ENCODE data around the gene SCARF2.
"Not testable (repeated sequence)": the region's sequence is repeated elsewhere in the genome, so short reads cannot be mapped to it uniquely, and the experiment has no call there.

Gene SCARF2

DNA sequence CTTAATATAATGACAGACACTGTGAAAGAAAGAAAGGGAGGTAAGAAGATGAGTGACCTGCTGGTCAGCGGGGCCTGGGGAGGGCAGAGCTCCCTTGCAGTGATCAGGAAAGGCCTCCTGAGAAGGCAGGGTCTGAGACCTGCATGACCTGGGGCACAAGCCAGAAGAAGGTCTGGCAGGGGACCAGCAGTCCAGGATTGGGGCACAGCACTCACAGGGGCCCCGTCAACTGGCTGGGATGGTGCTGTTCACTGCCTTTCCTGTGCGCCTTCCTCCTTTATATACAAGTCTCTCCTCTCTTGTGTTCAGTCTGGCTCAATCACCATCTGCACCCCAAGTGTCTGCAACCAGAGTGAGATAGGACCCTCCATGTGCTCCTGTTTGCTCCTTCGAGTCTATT is 22.2 kb upstream of the SCARF2 start:
- DNase-seq (ENCODE audit: low spot score): no peak

DNA sequence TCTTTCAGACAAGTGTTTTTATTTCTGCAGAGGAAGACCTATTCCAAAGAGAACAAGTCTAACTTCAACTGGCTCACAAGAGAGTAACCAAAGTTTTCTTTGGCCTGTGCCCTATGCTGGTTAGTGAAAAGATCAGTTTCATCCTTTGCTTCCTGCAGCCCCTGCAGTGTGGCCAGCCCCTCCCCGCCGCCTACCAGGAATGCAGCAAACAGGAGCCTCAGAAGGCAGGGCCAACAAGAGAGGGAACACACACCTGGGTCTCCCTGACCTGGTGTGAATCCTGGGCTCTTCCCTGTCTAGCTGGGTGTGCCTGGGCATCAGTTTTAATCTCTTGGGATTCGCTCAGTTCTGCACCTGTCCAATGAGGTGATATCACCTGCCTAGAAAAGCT is 21.5 kb upstream of the SCARF2 start:
- no peak for DNase-seq (ENCODE audit: low spot score)

DNA sequence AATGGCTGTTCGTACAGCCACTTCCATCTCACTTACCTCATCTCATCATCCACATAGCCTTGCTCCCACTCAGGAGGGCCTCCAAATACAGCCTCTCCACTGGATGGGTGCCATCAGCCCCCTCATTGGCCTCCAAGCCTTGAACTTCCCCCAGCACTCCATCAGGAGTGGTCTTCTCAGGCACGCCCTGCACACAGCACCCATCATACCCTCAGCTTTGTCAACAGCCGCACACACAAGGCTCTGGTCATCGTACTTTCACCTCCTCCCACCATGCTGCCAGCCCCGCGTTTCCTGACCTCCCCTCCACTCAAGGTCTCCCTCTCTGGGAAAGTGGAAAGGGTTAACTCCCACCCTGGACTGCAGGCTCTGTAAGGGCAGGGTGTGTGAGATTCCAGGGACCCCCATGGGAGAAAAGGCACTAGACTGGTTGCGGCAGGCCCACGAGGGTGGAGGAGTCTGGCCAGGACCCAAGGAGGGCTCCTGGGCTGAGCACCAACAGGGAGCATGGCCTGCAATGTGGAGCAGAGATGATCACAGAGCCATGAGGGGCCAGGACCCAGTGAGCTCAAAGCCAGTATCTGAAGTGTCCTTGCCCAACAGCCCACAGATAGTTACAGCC is 21.0 kb upstream of the SCARF2 start:
- no peak for DNase-seq (ENCODE audit: low spot score)

- no peak for DNase-seq (ENCODE audit: low spot score)
Measured at GRCh38 chr22:20457506-20458240, 20.0 kb upstream of the SCARF2 start.

DNA sequence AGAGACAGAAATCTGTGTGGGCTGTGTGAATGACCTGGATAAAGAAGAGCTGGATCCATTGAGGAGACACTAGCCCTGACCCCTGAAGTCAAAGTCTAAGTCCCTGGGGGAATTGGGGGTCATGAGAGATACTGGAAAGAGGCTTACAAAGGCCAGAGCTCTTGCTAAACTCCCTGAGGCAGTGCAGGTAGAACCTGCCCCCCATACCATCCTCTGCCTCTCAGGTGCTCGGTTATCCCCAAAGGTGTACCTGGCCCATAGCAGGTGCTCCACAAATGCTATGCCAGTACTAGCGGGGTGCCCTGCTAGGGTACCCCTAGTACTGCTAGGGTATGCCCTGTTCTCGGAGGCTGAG is 19.1 kb upstream of the SCARF2 start:
- DNase-seq (ENCODE audit: low spot score): no peak

GRCh38 chr22:20456064-20456721 is 18.6 kb upstream of the SCARF2 start:
- DNase-seq (ENCODE audit: low spot score): peak; percentile 76

GRCh38 chr22:20455709-20456063 is 18.1 kb upstream of the SCARF2 start:
- no peak for DNase-seq (ENCODE audit: low spot score)

GRCh38 chr22:20453222-20453621 is 15.6 kb upstream of the SCARF2 start:
- no peak for DNase-seq (ENCODE audit: low spot score)

- DNase-seq (ENCODE audit: low spot score): no peak
Measured at GRCh38 chr22:20451920-20452319, 14.3 kb upstream of the SCARF2 start.

DNA sequence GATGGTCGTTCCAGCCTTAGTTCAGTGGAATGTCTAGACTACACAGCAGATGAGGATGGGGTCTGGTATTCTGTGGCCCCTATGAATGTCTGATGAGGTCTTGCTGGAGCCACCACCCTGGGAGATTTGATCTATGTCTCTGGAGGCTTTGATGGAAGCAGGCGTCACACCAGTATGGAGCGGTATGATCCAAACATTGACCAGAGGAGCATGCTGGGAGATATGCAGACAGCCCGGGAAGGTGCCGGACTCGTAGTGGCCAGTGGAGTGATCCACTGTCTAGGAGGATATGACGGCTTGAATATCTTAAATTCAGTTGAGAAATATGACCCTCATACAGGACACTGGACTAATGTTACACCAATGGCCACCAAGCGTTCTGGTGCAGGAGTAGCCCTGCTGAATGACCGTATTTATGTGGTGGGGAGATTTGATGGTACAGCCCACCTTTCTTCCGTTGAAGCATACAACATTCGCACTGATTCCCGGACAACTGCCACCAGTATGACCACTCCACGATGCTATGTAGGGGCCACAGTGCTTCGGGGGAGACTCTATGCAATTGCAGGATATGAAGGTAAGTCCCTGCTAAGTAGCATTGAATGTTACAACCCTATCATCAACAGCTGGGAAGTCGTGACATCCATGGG is 13.6 kb upstream of the SCARF2 start:
- not testable (repeated sequence) for DNase-seq (ENCODE audit: low spot score)

DNA sequence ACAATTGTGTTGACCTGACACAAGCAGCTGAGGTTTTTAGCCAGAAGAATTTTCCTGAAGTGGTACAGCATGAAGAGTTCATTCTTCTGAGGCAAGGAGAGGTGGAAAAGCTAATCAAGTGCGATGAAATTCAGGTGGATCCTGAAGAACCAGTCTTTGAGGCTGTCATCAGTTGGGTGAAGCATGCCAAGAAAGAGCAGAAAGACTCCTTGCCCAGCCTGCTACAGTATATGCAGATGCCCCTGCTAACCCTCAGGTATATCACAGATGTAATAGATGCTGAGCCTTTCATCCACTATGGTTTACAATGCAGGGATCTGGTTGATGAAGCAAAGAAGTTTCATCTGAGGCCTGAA is 12.9 kb upstream of the SCARF2 start:
- no peak for DNase-seq (ENCODE audit: low spot score)

DNA sequence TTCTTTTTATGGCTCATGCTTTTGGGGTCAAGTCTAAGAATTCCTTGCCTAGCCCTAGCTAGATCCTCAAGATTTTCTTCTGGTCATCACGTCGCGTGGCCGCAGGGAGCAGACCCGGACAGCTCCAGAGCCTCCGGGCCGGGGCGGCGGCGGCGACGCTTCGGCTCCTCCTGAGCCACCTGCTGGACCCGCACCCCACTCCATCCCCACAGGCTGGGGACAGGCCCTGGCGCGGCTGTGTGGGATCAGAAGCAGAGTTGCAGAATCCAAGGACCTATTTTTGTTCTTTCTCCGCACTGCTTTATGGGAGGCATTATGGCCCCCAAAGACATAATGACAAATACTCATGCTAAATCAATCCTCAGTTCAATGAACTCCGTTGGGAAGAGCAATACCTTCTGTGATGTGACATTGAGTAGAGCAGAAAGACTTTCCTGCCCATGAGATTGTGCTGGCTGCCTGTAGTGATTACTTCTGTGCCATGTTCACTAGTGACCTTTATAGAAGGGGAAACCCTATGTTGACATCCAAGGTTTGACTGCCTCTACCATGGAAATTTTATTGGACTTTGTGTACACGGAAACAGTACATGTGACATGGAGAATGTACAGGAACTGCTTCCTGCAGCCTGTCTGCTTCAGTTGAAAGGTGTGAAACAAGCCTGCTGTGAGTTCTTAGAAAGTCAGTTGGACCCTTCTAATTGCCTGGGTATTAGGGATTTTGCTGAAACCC is 12.4 kb upstream of the SCARF2 start:
- no peak for DNase-seq (ENCODE audit: low spot score)

- DNase-seq (ENCODE audit: low spot score): no peak
Measured at GRCh38 chr22:20448630-20449029, 11.0 kb upstream of the SCARF2 start.

- no peak for DNase-seq (ENCODE audit: low spot score)
Measured at GRCh38 chr22:20446383-20446970, 8.9 kb upstream of the SCARF2 start.

DNA sequence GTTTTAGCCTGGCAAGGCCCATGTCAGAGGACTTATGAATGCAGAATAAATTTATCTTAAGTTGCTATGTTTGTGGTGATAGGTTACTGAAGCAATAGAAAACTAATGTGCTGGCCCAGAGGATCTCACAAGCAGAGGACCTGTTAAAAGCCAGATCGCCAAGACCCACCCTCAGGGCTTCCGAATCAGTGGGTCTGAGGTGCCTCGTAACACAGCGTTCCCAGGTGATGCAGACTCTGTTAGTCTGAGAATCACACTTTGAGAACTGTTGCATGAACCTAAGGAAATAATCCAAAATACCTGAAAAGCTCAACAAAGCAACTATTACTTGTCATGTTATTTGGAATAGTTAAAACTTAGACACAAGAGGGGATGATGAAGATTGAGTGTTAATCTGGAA is 6.7 kb upstream of the SCARF2 start:
- DNase-seq (ENCODE audit: low spot score): no peak

- no peak for DNase-seq (ENCODE audit: low spot score)
Measured at GRCh38 chr22:20442485-20443284, 5.1 kb upstream of the SCARF2 start.

DNA sequence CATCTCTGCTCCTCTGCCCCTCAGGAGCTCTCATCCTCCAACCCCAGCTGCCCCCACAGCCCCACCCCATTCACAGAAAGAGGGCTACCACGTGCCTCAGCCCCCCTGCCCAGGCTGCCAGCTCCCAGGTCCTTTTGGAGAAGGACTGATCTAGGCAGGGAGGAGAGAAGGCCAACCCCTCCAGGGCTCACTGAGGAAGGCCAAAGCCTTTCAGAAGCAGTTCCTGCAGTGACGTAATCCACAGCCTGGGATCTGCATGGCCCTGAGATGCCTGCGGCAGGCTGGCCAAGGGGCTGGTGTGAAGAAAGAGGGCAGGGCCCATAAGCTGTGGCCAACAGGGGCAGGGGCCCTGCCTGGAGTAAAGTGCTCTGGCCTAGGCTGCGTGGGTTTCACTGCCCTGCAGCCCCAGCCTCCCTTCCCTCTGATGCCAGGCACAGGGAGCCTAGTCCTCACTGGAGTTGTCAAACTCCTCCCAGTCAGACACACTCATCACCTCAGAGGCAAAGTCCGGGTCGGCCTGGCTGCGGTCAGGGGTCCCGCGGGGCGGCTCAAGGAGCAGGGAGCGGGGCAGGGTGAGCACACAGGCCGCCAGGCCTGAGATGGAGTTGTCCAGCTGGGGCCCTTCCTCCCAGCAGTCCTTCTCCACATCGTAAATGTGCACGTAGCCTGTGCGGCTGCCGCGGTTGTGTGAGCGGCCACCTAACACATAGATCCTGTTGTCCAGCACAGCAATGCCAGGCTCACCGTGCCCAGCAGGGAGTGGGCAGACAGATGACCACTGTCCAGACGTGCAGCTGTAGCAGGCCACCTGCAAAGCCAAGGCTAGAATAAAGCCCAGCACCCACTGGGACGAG is 4.2 kb upstream of the SCARF2 start:
- no peak for DNase-seq (ENCODE audit: low spot score)

GRCh38 chr22:20440637-20441591 is 3.3 kb upstream of the SCARF2 start:
- DNase-seq (ENCODE audit: low spot score): no peak

GRCh38 chr22:20439928-20440575 is 2.4 kb upstream of the SCARF2 start:
- no peak for DNase-seq (ENCODE audit: low spot score)
